AG08396 (cell line): ENCODE measurements around the gene UPK2.
A peak's percentile ranks its signal among the peaks of the same experiment; 100 is the strongest.

ENCODE experiments used
- DNase-seq: peaks from one replicate; pipeline ENCODE4 v3.0.0; 2012; ENCODE audit warnings: low spot score, mixed read lengths

UPK2 gene

DNA sequence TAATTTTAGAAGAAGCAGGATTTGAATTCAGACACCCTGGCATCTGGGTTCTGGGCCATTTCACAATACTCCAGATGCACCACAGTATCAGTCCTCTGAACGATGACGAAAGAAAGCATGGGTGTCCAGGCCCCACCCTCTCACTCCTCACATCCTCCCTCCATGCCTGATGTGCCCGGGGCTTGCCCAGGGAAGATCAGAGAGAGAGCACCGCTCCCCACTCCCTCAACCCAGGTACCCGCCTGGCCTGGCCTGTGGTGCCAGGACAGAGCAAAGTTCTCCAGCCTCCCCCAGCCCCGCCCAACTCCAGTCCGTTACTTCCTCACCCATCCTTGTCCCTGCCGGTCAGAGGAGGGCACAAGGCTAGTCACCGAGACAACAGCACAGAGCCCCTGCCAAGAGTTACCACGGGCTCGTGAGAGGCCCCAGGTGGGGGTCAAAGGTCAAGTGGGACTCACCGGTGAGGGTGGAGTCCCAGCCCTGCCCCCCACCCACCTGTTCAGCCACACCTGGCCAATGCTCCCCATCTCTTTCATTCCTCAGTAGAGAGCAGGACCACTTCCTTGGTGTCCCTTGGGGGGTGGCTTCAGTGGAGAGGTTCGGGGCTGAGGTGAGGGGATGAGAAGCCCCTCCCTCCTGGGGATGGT, 38.5 kb upstream of the UPK2 start:
- peak; percentile 66 for DNase-seq

DNA sequence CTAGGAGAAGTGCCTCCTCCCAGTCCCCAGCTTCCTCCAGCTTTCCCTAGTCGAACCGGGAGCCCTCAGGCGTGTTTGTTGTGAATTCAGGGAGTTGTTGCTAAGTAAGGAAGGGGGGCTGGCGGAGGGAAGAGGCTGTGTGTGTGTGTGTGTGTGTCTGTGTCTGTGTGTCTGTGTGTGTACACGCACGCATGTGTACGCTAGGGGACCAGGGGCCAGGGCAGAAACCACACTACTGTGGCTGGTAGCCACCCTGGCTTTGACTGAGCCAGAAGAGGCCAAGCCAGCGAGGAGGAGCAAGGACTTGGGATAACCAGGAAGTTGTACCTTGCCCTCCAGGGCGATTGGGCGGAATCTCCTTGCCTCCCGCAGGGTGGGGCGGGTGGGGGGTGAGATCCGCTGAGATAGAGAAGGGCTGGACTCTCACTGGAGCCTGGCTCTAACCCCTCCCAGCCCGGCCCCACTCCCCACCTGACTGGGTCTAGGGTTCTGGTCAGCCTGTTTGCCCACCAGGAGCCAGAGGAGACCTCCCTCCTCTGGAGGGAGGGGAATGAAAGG, 37.9 kb upstream of the UPK2 start:
- peak; percentile 64 for DNase-seq

DNA sequence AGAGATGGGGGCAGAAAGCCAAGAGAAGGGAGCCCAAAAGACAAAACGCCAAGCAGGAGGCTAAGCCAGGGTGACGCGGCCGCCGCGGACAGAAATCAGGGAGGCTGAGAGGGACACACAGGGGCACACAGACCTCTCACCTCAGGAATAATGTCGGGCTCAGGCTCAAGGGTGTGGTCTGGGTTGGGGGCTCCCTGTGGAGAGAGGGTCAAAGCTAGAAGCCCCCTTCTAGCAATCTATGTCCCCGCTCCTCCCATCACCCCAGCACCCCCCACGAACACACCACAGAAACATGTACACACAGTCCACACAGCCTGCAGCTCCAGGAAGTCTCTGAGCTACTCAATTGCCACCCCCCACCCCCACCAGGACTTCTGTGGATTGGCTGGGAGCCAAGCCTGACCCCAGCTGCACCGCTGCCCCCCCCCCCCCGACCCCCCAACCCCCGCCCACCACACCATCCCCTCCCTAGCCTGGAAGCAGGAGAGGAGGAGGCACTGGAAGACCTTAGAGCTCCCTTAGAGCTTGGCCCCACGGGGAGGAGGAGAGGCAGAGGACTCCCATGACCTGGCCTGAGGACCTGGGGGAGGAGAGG, 37.3 kb upstream of the UPK2 start:
- DNase-seq: no peak

DNA sequence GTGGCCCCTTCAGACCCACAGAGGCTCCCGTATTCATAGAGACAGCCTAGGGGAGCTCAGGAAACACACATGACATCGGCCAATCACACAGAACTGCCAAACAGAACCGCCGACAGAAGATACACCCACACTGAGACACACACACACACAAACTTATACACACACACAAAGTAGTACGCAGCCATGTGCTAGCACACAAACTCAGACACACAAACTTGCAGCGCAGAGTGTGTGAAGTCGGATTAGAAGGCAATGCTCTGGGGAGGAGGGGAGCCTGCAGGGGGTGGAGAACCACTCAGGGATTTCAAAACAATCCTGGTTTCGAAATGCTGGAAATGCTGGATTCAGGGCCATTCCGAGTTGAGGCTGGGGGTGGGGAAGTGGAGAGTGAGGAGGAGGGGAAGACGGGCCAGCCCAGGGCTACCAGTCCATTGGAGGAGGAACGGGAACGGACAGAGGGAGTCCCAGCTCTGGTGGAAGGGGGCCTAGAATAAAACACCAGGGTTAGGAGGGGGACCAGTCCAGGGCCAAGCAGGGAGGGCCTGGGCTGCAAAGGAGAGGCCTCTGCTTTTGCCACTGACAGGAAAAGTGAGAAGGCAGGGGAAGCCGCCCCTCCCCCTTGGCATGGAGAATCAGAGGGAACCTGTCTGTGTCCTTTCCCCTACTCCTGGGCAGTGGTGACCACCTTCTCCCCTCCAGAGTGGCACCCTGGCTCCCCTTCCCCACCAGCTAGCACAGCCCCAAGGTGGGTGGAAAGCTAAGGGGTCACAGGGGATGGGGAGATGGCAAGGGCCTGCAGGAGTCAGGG, 34.8 kb upstream of the UPK2 start:
- DNase-seq: peak; percentile 76

DNA sequence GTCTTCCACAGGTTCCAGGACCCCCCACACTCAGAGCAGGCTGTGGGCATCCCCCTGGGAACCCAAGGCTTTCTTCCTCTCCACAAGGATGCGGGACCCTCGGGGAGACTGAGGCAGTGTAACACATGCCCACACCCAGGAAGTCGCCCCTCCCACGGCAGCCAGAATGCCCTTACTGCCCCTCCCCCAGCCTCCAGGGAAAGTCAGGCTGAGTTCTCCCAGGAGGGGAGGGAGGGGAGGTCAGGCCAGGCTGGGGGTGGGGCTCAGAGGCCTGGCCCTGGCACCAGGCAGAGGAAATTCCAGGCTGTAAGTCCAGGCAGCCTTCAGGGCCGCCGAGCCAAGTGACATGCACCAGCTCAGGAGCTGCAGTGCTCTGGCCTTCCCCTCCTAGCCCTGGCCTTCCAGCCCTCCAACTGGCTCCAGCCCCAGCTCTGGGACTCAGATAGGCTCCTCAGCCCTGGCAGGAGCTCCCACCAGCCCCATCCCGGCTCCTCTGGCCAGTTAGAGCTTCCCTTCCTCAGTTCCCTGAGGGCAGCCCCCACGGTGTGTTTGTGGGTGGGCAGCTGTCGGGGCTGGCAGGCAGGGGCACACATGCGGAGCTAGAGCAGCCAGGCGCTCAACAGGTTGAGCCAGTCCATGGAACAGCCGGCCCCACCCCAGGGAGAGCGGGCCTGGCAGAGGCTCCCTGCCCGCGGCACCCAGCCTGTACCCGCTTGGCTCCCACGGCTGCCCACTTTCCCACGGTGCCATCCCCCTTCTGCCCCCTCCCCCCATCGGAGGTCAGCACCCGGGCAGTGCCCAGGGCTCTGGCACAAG, 34.0 kb upstream of the UPK2 start:
- peak; percentile 72 for DNase-seq

DNA sequence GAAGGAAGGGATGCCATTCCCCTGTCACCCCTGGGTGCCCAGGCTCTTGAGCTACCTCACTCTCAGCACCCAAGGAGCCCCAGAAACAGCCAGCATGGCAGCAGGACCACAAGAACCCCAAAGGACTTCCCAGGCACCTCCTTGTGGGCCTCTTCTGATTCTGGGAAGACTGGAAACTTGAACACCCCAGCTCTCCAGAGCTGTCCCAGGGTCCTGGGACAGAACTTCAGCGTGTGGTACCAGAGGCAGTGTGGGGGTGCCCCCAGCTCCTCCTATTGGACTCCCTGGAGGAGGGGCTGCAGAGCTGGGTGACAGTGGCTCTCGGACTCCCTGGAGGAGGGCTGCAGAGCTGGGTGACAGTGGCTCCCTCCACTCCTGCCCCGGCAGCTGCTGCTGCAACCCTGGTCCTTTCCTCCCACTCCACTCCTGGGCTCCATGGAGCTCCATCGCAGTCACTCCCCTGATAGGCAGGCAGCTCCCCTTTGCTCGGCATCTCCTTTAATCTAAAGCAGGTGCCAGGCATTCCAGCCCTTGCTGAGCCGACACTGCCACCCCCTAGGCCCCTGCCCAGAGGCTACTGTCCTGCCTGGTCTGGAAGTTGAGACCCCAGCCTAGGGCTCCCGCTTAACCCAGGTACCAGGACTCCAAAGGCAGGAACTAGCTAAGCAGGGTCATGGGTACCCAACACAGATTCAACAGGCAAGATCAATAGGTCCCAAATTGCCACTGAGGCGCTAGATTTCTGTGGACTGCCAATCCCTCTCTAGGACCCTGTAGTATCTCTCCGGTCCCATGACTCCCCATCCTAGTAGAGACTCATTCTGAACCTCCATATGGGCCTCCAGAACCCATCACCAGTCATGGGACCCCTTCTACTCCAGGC, 33.1 kb upstream of the UPK2 start:
- peak; percentile 17 for DNase-seq

DNA sequence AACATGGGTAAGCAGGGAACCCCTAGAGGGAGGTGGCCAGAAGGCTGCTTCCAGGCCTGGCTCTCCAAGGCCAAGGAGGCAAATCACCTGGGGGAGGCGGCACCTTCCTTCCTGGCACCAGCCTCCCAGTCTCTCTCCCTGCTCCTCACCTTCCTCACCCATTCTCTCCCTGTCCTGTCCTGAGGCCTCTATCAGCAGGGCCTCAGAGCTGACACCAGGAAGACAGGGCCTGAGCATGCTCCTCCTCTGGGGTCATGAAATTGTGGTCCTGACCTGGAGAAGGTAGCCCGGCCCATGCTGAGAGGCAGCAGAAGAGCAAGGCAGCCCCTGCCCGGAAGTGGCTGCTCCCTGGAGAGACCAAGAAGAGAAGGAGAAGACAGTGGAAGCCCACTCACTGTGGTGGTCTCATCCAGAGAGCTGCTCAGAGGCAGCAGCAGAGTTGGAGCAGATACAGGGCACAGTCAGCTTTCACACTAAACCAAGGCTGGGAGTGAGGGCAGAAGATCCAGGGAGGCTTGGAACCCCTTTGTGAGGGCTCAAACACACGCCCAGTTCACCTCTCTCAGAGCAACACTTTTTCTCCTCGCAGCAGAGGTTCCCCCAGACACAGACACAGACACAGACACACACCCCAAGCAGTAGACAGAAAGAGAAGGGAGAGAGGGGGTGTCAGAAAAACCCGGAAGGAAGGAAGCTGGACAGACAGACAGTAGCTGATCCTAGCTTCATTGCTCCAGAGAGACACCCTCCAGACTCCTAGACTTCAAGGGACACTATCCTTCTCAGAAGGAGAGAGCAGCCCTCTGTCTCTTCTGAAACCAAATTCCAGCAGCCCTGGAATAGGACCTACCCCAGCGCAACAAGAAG, 32.1 kb upstream of the UPK2 start:
- DNase-seq: no peak

DNA sequence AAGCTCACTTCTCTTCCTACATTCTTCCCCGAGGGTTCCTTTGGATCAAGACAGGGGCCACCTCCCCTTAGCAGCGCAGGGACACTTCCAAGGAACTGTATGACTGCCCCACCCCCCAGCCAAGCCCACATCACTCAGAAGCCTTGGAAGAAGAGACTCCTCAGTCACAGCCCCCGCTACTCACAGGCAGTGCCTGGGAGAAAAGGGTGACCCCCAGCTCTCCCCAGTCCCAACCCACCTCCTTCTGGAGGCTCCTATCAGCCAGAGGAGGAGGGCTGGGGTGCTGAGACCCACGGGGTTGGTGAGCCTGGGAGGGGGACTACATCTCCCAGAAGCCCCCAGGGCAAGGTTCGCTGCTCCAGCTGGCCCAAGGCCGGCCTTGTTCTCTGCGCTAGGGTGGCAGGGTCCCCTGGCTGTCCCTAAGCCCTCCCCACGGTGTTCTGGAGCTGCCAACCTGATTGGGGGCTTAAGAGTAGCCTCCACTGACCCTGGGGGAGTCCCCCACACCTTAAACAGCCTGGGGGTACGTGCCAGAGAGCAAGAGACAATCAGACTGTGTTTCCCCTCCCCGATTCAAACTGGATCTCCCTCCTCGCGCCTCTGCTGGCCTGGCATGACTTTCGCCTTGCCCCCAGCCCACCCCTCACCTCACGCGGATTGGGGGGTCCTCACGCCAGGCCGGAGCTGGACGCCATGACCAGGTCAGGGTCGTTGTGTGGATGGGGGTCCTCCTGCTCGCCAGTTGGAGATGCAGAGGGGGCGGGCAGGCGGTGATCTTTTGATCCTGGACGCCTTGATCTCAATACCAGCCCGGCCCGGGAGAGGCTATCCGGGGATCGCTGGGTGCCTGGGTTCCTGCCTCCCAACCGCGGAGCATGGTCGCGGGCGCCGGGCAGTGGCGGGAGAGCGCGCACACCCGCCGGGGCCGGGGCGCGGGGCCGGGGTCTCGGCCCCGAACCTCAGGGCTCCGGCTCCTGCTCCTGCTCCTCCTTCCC, 31.2 kb upstream of the UPK2 start:
- DNase-seq: peak; percentile 62

DNA sequence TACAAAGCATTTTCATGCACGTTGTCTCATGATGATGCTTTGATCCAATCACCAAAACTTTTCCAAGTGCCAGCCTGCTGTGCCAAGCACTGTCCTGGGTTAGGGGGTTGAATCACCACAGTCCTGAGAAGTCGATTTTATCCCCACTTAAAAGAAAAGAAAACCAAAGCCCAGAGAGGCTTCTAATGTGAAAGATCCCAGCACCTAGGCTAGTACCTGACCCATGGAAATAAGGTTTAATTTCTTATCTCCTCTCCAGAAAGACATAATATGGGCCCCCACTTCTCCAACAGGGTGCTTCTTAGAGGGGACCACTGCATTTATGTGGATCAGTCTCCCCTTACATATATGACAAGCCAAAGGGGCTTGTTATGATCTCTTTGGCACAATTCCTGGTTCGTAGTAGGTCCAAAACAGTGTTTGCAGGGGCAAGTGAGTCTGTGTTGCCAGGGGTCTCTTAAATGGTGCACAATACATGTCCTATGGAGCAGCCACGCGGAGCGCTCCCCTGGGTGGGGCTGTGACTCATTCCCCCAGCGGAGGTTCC, 28.5 kb upstream of the UPK2 start:
- no peak for DNase-seq

DNA sequence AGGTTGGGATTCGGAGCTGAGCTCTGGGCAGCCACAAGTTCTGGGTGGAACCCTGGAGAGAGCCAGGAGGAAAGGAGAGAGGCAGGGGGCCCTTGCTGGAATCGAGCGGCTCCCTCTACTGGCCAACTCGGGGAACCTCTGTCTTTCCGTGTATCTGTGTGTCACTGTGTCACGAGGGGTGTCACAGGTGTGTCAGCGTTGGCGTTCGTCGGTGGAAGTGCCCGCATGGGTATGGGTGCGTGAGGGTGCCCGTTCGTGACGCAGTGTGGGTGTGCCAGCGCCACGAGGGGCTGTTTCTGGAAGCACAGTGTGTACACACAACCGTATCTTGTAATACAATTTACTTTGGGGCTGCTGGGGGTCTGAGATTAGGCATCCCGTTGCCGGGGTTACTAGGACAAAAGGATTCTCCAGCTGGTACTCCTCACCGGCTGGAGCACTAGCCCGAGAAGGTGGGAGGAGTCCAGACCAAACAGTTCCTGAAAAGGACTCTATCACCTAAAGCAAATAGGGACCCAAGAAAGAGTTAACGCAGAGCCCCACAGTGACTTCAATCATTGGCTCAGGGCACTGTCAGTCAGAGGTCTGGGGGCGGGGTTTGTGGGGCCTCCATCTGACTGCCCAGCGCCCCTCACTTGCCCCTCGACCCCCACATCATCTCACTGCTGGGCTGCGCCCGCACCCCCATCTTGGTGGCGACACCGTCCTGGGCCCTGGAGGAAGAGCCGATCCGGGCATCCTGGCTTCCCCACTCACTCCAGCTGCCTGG, 27.8 kb upstream of the UPK2 start:
- peak; percentile 96 for DNase-seq

DNA sequence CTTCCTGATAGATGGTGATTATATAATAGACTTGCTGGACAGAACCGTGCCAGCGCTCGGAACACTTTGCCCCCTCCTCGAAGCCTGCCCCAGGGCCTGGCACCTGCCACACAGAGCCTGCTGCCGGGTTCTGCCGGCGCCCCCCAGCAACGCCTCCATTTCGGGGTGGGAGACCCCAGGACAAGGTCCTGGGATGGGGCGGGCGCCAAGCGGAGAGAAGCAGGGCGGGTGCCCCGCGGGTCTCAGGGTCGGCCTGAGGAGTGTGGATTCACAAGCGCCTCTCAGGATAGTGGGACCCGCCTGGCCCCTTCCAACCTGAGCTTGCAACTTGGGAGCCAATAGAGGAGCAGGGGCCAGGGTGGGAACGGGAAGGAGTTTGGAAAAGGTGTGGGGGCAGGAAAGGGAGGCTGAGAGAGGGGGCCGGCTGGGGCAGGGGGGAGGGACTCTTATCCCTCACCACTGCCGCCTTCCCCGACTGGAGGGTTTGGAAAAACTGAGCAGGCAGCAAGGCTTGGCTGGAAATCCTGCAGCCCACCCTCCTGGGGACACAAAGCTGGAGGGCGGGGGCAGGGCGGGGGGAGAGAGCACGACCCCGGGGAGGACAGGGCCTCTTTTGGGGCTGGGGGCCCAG, 27.1 kb upstream of the UPK2 start:
- peak; percentile 67 for DNase-seq

DNA sequence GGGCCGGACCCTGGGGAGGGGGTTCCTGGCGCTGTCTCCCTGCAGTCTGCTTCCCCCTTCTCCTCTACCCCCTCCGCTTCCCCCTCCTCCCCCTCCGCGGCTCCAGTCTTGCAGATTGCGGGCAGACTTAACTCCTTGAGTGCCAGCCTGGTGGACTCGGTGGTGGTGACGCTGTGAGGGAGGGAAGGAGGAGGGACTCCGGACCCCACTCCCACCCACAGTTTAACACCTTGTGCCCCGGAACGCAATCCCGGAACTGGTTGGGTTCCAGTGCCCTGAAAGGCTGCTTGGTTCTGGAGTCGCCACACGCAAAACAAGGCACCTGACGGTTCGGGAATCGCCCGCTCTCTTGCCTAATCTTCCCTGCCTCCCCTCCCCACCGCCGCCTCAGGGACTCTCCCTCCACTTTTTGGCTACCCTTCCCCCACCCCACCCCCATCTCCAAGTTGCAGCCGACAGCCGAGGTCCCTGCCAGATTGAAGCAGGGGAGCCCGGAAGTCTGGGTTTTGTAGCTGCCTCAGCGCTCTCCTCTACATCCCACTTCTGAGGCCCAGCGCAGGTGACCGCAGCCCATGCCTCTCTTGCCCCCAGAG, 26.5 kb upstream of the UPK2 start:
- DNase-seq: peak; percentile 75

DNA sequence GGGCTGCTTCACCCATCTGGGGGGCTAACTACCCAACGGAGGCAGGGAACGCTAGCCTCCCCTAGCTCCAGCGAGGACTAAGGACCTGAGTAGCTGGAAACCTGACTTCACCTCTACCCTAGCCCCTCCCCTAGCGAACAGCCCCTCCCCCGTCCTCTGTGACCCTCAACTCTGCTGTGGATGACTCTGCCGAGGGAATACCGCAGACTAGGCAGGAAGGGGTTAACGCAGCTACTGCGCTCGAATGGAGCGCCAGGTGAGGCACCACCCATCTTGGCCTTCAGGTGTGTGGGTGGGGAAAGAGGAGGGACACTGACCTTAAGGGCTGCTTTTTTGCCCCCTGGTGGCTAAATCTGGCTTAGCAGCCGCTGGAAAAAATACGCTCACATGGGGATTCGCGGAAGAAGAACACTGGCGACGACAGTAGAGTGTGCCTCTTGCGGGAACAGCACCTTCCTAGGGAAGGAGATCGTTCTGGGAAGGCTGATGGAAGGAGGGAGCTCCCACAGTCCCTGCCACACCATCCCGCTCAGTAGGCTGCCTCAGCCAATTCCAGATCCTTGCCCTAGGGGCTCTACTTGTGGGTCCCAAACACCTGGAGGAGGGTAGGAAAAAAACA, 25.9 kb upstream of the UPK2 start:
- DNase-seq: peak; percentile 76

DNA sequence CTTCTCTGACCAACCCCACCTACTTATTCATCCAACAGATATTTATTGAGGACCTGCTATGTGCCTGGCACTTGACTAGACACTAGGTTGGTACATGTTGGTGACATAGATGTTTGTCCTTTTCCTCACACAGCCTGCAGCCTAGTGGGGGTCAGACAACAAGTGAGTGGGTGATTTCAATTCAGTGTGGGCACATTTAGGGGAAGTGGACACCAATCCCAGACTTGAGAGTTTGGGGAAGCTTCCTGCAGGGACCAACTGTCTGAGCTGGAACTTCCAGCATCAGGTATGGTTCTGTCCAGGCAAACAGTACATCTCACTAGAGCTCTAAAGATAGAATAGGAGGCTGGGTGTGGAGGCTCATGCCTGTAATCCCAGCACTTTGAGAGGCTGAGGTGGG, 24.5 kb upstream of the UPK2 start:
- no peak for DNase-seq

DNA sequence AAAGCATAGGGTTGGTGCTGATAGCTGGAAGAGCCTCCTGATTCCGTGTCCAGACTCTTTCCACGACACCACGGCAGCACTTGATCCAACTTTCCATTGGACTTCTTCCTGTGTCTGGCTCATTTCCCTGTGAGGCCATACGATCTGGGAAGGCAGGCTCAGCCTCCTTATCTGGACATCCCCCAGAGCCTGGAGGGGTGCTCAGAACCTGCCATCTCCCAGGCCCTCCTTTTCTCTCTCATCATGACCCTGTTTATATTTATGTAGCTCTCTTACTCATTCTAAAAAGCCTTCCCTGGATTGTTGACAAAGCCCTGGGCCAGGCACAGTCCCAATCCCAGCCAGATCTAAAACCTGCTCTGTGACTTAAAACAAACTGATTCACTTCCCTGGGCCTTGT, 22.6 kb upstream of the UPK2 start:
- no peak for DNase-seq

DNA sequence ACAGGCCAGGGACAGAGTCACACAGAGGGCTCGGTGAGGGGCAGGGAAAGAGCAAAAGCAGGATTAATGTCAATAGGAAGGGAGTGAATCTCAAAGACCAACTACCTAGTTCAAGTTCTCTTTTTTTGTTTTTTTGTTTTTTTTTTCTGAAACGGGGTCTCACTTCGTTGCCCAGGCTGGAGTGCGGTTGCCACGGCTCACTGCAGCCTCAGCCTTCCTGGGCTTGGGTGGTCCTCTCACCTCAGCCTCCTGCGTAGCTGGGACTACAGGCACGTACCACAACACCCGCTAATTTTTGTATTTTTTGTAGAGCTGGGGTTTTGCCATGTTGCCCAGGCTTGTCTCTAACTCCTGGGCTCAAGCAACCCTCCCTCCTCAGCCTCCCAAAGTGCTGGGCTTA, 20.7 kb upstream of the UPK2 start:
- no peak for DNase-seq
